ENCODE data around the gene NECAB2.

The NECAB2 gene

GRCh38 chr16:84014570-84015327 is 46.7 kb downstream of the NECAB2 start:
- no peak overlapping the region for H3K4me3 ChIP-seq (ENCODE audit: low read depth, low read length)
- no peak for DNase-seq (ENCODE audit: low read depth)
- no peak for TF ChIP-seq CTCF (IDR thresholded peaks at IDR 0.05; ENCODE audit: insufficient read depth, low read depth, low read length, missing control alignments)

GRCh38 chr16:84015399-84015798 is 47.4 kb downstream of the NECAB2 start:
- no peak overlapping the region for H3K4me3 ChIP-seq (ENCODE audit: low read depth, low read length)
- DNase-seq (ENCODE audit: low read depth): no peak
- no peak for TF ChIP-seq CTCF (IDR thresholded peaks at IDR 0.05; ENCODE audit: insufficient read depth, low read depth, low read length, missing control alignments)

GRCh38 chr16:84016477-84016876 is 48.4 kb downstream of the NECAB2 start:
- TF ChIP-seq CTCF (IDR thresholded peaks at IDR 0.05; ENCODE audit: insufficient read depth, low read depth, low read length, missing control alignments): no peak
- DNase-seq (ENCODE audit: low read depth): no peak

GRCh38 chr16:84018710-84019109 is 50.7 kb downstream of the NECAB2 start:
- no peak for TF ChIP-seq CTCF (IDR thresholded peaks at IDR 0.05; ENCODE audit: insufficient read depth, low read depth, low read length, missing control alignments)

More at GRCh38 chr16:84016477-84016876, 48.4 kb downstream of the NECAB2 start:
- no peak overlapping the region for H3K4me3 ChIP-seq (ENCODE audit: low read depth, low read length)

GRCh38 chr16:84020353-84020752 is 52.3 kb downstream of the NECAB2 start:
- H3K4me3 ChIP-seq (ENCODE audit: low read depth, low read length): no peak overlapping the region
- TF ChIP-seq CTCF (IDR thresholded peaks at IDR 0.05; ENCODE audit: insufficient read depth, low read depth, low read length, missing control alignments): no peak
- no peak for DNase-seq (ENCODE audit: low read depth)

More at GRCh38 chr16:84018710-84019109, 50.7 kb downstream of the NECAB2 start:
- no peak for DNase-seq (ENCODE audit: low read depth)
- no peak overlapping the region for H3K4me3 ChIP-seq (ENCODE audit: low read depth, low read length)

GRCh38 chr16:84021488-84021887 is 53.4 kb downstream of the NECAB2 start:
- H3K4me3 ChIP-seq (ENCODE audit: low read depth, low read length): no peak overlapping the region
- no peak for DNase-seq (ENCODE audit: low read depth)
- no peak for TF ChIP-seq CTCF (IDR thresholded peaks at IDR 0.05; ENCODE audit: insufficient read depth, low read depth, low read length, missing control alignments)

- no peak for TF ChIP-seq CTCF (IDR thresholded peaks at IDR 0.05; ENCODE audit: insufficient read depth, low read depth, low read length, missing control alignments)
- DNase-seq (ENCODE audit: low read depth): no peak
Observed at GRCh38 chr16:84022644-84023043, 54.6 kb downstream of the NECAB2 start.

More at GRCh38 chr16:84022644-84023043, 54.6 kb downstream of the NECAB2 start:
- no peak overlapping the region for H3K4me3 ChIP-seq (ENCODE audit: low read depth, low read length)

All from GM12865 (cell line).